Measurements from ENCODE around the gene AFMID.

AFMID gene

GRCh38 chr17:78249074-78249817 is 62.1 kb downstream of the AFMID start:
- POLR2A ChIA-PET: interaction anchor here (1.5 to 2.2 kb wide), 2 partner anchors 11 to 63 kb away, joined by 7 to 8 read pairs; partner anchors contain the start of genes AFMID and TK1
- CTCF ChIA-PET: interaction anchor here (1.6 to 2.1 kb wide), 2 partner anchors 11 kb away, joined by 3 to 10 read pairs; no protein-coding TSS in a partner anchor
- TF ChIP-seq BHLHE40 (IDR thresholded peaks at IDR 0.05; ENCODE audit: borderline replicate concordance) (no peak), SUZ12 (IDR thresholded peaks at IDR 0.05) (no peak), SP1 (IDR thresholded peaks at IDR 0.05) (no peak), ELF4 (IDR thresholded peaks at IDR 0.05) (no peak), ZNF384 (IDR thresholded peaks at IDR 0.05) (no peak), FOXM1 (IDR thresholded peaks at IDR 0.05; ENCODE audit: borderline replicate concordance) (no peak), L3MBTL2 (conservative IDR thresholded peaks at IDR 0.05) (no peak), CTBP1 (IDR thresholded peaks at IDR 0.05; ENCODE audit: borderline replicate concordance) (no peak), FOXA1 (IDR thresholded peaks at IDR 0.05) (no peak), ARNT (IDR thresholded peaks at IDR 0.05) (no peak), PKNOX1 (IDR thresholded peaks at IDR 0.05) (no peak), LEF1 (IDR thresholded peaks at IDR 0.05; ENCODE audit: borderline replicate concordance) (no peak), FOXK2 (IDR thresholded peaks at IDR 0.05) (no peak), HDGF (IDR thresholded peaks at IDR 0.05; ENCODE audit: borderline replicate concordance) (no peak), TARDBP (IDR thresholded peaks at IDR 0.05) (no peak), NFRKB (IDR thresholded peaks at IDR 0.05) (no peak)
- DNase-seq (ENCODE audit: extremely low spot score): no peak

- POLR2A ChIA-PET: interaction anchor here (1.0 to 2.2 kb wide), 4 partner anchors 9 to 64 kb away, joined by 3 to 8 read pairs (median 5); partner anchors contain the start of genes AFMID, BIRC5 and TK1
- DNase-seq (ENCODE audit: extremely low spot score): no peak
- CTCF ChIA-PET: interaction anchor here (0.7 to 2.1 kb wide), 6 partner anchors 12 to 176 kb away, joined by 3 to 11 read pairs (median 6); no protein-coding TSS in a partner anchor
- TF ChIP-seq HDGF (IDR thresholded peaks at IDR 0.05; ENCODE audit: borderline replicate concordance): no peak
- no peak for TF ChIP-seq FOXK2 (IDR thresholded peaks at IDR 0.05)
- no peak for TF ChIP-seq BHLHE40 (IDR thresholded peaks at IDR 0.05; ENCODE audit: borderline replicate concordance)
- no peak for TF ChIP-seq PKNOX1 (IDR thresholded peaks at IDR 0.05)
- no peak for TF ChIP-seq SP1 (IDR thresholded peaks at IDR 0.05)
- no peak for TF ChIP-seq ELF4 (IDR thresholded peaks at IDR 0.05)
- TF ChIP-seq TARDBP (IDR thresholded peaks at IDR 0.05): no peak
- no peak for TF ChIP-seq ARNT (IDR thresholded peaks at IDR 0.05)
- TF ChIP-seq ZNF384 (IDR thresholded peaks at IDR 0.05): no peak
- no peak for TF ChIP-seq FOXA1 (IDR thresholded peaks at IDR 0.05)
- no peak for TF ChIP-seq CTBP1 (IDR thresholded peaks at IDR 0.05; ENCODE audit: borderline replicate concordance)
- TF ChIP-seq SUZ12 (IDR thresholded peaks at IDR 0.05): no peak
- TF ChIP-seq LEF1 (IDR thresholded peaks at IDR 0.05; ENCODE audit: borderline replicate concordance): no peak
- no peak for TF ChIP-seq L3MBTL2 (conservative IDR thresholded peaks at IDR 0.05)
- no peak for TF ChIP-seq FOXM1 (IDR thresholded peaks at IDR 0.05; ENCODE audit: borderline replicate concordance)
- no peak for TF ChIP-seq NFRKB (IDR thresholded peaks at IDR 0.05)
Observed at GRCh38 chr17:78249818-78250806, 63.0 kb downstream of the AFMID start.

- DNase-seq (ENCODE audit: extremely low spot score): peak; percentile 95
- CTCF ChIA-PET: interaction anchor here (0.5 to 2.1 kb wide), 21 partner anchors 9 to 494 kb away, joined by 3 to 11 read pairs (median 3); partner anchors contain the start of genes AFMID, BIRC5 and TK1
- POLR2A ChIA-PET: interaction anchor here (0.5 to 2.2 kb wide), 5 partner anchors 10 to 65 kb away, joined by 3 to 8 read pairs (median 5); partner anchors contain the start of genes AFMID, BIRC5 and TK1
- TF ChIP-seq ELF4 (IDR thresholded peaks at IDR 0.05) (no peak), FOXA1 (IDR thresholded peaks at IDR 0.05) (no peak), NFRKB (IDR thresholded peaks at IDR 0.05) (no peak), ARNT (IDR thresholded peaks at IDR 0.05) (0 out of 2 replicates have a peak, but pooled peaks have one; percentile 47), CTBP1 (IDR thresholded peaks at IDR 0.05; ENCODE audit: borderline replicate concordance) (no peak), FOXK2 (IDR thresholded peaks at IDR 0.05) (no peak), BHLHE40 (IDR thresholded peaks at IDR 0.05; ENCODE audit: borderline replicate concordance) (no peak), SP1 (IDR thresholded peaks at IDR 0.05) (no peak), HDGF (IDR thresholded peaks at IDR 0.05; ENCODE audit: borderline replicate concordance) (peak; percentile 76; the same call in 1 of the 2 replicates), FOXM1 (IDR thresholded peaks at IDR 0.05; ENCODE audit: borderline replicate concordance) (peak; percentile 85), SUZ12 (IDR thresholded peaks at IDR 0.05) (no peak)
Observed at GRCh38 chr17:78250891-78251772, 64.0 kb downstream of the AFMID start.

GRCh38 chr17:78251773-78252103 is 64.6 kb downstream of the AFMID start:
- TF ChIP-seq FOXK2 (IDR thresholded peaks at IDR 0.05) (no peak), ELF4 (IDR thresholded peaks at IDR 0.05) (no peak), PKNOX1 (IDR thresholded peaks at IDR 0.05) (no peak), ARNT (IDR thresholded peaks at IDR 0.05) (no peak), NFRKB (IDR thresholded peaks at IDR 0.05) (no peak), HDGF (IDR thresholded peaks at IDR 0.05; ENCODE audit: borderline replicate concordance) (no peak), ZNF384 (IDR thresholded peaks at IDR 0.05) (no peak), LEF1 (IDR thresholded peaks at IDR 0.05; ENCODE audit: borderline replicate concordance) (no peak), SUZ12 (IDR thresholded peaks at IDR 0.05) (no peak), BHLHE40 (IDR thresholded peaks at IDR 0.05; ENCODE audit: borderline replicate concordance) (no peak), FOXM1 (IDR thresholded peaks at IDR 0.05; ENCODE audit: borderline replicate concordance) (no peak), TARDBP (IDR thresholded peaks at IDR 0.05) (no peak)
- POLR2A ChIA-PET: interaction anchor here (0.5 to 2.2 kb wide), 5 partner anchors 11 to 65 kb away, joined by 3 to 8 read pairs (median 5); partner anchors contain the start of genes AFMID, BIRC5 and TK1
- DNase-seq (ENCODE audit: extremely low spot score): no peak
- CTCF ChIA-PET: interaction anchor here (0.5 to 2.1 kb wide), 19 partner anchors 10 to 494 kb away, joined by 3 to 11 read pairs (median 4); partner anchors contain the start of genes AFMID, BIRC5 and TK1
